HG02610 (cell line): ENCODE data around the gene HTT.
"Not testable (repeated sequence)": the region's sequence is repeated elsewhere in the genome, so short reads cannot be mapped to it uniquely, and the experiment has no call there.

Experiments
- ATAC-seq: cut with Tn5 transposase; IDR thresholded peaks from one replicate; pipeline ENCODE4 v1.9.1; 2021; ENCODE audit warnings: mild to moderate bottlenecking, moderate library complexity; ENCODE audit not compliant: unreplicated experiment

HTT gene

GRCh38 chr4:3160438-3160837 lies 86.0 kb downstream of the HTT start:
- ATAC-seq, result no peak

DNA sequence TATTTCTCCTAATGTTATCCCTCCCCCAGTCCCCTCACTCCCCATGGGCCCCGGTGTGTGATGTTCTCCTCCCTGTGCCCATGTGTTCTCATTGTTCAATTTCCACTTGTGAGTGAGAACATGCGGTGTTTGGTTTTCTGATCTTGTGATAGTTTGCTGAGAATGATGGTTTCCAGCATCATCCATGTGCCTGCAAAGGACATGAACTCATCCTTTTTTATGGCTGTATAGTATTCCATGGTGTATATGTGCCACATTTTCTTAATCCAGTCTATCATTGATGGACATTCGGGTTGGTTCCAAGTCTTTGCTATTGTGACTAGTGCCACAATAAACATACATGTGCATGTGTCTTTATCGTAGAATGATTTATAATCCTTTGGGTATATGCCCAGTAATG lies 86.6 kb downstream of the HTT start:
- not testable (repeated sequence) for ATAC-seq

DNA sequence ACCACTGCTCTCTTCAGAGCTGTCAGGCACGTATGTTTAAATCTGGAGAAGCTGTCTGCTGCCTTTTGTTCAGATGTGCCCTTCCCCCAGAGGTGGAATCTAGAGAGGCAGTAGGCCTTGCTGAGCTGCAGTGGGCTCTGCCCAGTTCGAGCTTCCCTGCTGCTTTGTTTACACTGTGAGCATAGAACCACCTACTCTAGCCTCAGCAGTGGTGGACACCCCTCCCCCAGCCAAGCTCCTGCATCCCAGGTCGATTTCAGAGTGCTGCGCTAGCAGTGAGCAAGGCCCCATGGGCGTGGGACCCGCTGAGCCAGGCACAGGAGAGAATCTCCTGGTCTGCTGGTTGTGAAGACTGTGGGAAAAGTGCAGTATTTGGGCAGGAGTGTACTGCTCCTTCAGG lies 92.0 kb downstream of the HTT start:
- not testable (repeated sequence) for ATAC-seq

DNA sequence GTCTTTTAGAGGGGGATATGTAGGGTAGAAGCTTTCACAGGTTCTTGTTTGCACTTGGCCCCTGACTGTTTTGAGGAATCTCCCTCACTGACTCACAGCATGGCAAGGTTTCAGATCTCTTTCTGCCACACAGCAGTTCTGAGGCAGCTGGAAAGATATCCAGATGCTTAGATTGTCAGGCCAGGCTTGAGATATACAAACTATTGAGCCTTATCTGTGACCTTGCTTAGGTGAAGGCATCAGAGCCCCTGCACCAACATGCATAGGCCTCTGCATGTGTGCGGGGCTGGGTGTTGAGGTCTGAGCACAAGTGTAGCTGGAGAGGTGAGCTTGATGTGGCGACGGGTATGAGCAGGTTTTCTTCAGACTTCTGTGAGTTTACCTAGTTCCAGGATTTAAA lies 93.5 kb downstream of the HTT start:
- no peak for ATAC-seq

GRCh38 chr4:3174371-3175338 lies 100.2 kb downstream of the HTT start:
- no peak for ATAC-seq

GRCh38 chr4:3176367-3177229 lies 102.1 kb downstream of the HTT start:
- ATAC-seq, result no peak

DNA sequence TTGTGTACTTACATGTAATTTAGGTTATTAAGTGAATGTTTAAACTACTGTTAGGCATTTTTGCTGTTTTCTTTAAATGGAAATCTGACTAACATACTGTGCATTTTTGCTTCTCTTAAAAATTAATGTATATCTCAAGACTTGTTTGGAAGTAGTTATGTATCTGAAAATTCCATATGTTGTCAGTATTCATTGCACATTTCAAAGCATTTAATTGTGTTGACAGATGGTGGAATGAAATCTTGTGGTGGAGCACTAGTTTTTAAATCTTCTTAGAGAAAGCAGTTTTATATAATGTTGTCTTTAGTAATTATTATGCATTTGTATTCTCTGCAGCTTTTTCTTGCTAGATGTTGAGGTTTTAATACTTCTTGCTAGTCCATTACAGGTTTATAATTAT lies 102.9 kb downstream of the HTT start:
- ATAC-seq, result no peak

- ATAC-seq, result no peak
Measured at GRCh38 chr4:3177905-3178304, 103.4 kb downstream of the HTT start.

- ATAC-seq, result no peak
Measured at GRCh38 chr4:3178351-3178750, 103.9 kb downstream of the HTT start.

DNA sequence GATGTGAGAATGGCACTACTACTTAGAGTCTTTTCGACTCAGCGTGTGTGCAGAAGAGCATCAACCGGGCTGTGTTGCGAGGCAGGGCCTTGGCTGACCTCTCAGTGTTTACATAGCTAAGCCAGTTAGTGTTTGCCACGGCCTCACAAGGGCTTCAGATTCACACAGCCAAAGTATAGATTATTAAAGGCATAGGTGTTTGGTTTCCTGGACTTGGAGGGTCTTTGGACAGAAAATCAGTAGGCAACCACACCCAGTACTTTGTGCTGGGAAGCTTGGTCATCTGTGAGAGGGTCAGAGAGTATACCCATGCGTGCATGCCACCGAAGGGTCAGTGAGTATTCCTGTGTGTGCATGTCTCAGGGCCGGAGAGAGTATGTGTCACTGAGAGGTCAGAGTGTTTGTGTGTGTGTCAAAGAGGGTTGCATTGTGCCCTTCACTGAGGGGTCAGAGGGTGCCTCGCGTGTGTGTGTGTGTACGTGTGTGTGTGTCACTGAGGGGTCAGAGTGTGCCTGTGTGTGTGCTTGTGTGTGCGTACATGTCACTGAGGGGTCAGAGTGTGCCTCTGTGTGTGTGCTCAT lies 104.7 kb downstream of the HTT start:
- no peak for ATAC-seq

DNA sequence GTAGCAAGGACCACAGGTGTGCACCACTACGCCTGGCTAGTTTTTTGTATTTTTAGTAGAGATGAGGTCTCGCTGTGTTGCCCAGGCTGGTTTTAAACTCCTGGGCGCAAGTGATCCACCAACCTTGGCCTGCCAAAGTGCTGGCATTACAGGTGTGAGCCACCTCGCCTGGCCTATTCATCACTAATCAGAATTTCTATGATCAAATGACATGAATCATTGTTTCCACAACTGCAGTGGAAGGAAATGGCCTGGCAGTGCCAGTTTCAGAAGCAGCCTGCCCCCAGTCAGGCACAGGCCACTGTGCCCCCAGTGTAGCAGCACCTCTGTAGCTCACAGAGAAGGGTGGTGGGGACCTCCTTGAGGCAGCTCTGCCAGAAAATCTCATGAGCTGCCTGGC lies 108.5 kb downstream of the HTT start:
- ATAC-seq, result no peak

DNA sequence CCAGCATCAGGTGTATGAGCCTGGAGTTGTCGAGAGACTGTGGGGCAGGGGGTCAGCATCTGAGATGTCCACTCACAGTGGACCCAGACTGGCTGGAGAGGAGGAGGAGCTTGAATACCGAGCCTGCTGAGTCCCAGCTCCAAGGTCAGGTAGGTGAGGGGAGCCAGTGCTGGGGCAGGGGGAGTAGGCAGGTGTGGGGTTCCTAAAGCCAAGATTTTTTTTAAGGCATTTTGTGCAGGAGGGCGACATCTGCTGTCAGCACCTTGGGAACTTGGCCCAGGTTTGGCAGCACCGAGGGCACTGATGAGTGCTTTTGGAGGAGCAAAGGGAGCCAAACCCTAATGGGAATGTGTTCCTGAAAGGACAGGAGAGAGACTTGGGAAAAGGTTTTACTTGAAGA lies 110.2 kb downstream of the HTT start:
- no peak for ATAC-seq

GRCh38 chr4:3186609-3187008 lies 112.1 kb downstream of the HTT start:
- no peak for ATAC-seq

DNA sequence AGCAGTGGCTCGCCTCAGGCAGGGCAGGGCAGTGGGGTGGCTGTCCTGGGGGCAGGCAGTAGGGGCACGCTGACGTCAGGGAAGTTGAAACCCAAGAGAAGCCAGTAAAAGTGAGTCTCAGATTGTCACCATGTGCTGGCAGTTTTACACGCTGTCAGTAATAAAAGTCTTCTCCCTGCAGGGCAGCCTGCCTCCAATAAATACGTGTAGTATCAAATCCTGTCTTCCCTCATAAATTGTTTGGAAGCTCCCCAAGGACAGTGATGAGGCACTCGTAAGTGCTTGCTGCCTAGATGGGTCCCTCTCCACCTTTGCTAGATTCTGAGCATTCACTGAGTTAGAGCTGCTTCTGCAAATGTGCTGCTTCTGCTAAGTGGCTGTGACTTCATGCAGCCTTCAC lies 113.6 kb downstream of the HTT start:
- ATAC-seq, result no peak

DNA sequence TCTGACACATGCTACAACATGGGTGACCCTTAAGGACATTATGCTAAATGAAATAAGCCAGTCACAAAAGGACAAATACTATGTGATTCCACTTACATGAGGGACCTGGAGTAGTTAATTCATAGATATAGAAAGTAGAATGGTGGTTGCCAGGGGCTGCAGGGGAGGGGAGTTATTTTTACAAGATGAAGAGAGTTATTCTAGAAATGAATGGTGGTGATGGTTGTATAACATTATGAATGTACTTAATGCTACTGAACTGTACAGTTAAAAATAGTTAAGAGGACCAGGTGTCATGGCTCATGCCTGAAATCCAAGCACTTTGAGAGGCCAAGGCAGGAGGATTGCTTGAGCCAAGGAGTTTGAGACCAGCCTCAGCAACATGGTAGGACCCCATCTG lies 115.0 kb downstream of the HTT start:
- no peak for ATAC-seq

GRCh38 chr4:3190549-3190948 lies 116.1 kb downstream of the HTT start:
- no peak for ATAC-seq

- ATAC-seq, result no peak
Measured at GRCh38 chr4:3192188-3192587, 117.7 kb downstream of the HTT start.

DNA sequence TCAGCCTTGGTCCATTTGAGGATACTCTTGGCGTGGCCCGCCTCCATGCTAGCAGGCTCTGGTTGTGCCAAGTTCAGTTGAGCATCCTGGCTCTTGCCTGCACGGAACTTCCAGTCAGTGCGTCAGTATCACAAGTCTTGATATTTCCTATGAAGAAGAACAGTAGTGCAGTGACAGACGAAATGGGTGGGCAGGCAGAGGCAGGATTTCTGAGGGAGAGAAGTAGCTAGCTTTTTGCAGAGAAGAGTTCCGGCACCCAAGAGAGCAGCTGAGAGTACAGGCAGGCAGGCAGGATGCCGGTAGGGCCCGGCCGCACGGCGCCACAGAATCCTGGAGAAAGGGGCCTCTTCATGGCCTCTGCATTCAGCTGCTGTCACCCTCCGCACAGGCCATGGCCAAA lies 118.3 kb downstream of the HTT start:
- no peak for ATAC-seq

DNA sequence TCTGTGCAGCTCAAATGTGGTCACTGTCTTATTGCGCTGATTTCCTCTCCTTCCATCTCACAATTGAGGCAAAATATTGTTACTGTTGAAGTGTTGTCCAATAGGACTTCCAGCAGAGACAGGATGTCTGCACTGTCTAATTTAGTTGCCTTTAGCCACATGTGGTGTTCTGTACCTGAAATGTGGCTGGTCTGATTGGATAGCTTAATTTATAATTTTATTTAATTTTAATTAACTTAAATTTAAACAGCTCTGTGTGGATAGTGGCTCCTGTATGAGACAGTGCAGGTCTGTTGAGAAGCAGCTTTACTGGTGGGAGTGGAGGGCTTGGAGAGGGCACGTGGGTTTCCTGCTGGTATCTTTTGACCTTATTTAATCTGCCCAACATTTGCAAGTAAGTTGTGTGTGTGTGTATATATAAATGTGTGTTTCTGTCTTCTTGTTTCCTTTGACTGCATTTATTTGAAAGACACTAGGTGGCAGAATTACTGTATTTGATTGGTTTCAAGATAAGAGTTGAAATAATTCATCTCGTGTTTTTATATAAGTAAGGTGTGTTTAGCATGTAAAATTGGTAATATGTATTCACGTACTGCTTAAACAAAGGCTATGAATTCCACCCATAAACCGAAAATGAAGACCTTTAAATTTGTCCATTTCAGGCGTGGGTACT lies 119.2 kb downstream of the HTT start:
- no peak for ATAC-seq

DNA sequence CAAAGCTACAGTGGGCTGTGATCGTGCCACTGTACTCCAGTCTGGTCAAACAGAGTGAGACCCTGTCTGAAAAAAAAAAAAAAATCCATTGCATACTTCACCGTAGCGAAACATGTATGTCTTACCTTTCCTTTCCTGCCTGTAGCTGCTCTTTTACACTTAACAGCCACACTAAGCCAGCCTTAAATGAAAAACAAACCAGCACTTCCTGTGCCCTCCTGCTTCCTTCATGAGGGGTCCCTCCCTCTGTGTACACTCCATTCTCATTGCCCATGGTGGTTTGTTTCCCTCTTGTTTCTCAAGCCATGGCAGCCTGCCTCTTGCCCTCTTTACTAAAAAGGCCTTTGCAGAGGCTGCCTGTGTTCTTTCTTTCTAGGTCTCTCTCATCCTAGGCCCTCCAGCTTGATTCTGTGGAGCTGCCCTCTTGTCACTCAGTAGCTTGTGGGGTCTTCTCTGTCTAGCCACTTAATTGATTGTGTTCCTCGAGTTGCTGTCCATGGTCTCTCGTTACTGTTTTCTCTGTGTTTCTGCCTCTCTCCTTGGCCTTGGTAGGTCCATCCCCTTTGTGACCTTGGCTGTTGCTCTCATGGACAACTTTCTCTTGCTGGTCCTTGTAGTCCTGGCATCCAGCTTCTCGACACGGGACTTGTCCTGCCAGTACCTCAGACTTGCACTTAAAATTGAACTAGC lies 122.3 kb downstream of the HTT start:
- no peak for ATAC-seq
